ENCODE results near the gene CTDP1.

CTDP1 gene

GRCh38 chr18:79770826-79771225, 91.2 kb downstream of the CTDP1 start:
- H2AFZ ChIP-seq (ENCODE audit: low read length), result no peak overlapping the region
- no peaks in the 10 kb centered on the region for H3K4me1 ChIP-seq (ENCODE audit: insufficient read depth, low read length, poor library complexity, severe bottlenecking)

GRCh38 chr18:79771446-79772107, 92.0 kb downstream of the CTDP1 start:
- no peak overlapping the region for H3K4me2 ChIP-seq (ENCODE audit: low read depth, low read length, poor library complexity, severe bottlenecking)
- no peak overlapping the region for H2AFZ ChIP-seq (ENCODE audit: low read length)
- H3K36me3 ChIP-seq (ENCODE audit: insufficient read depth, low read length), result no peaks in the 10 kb centered on the region
- H3F3A ChIP-seq (ENCODE audit: low read depth), result no peaks in the 10 kb centered on the region
- no peaks in the 10 kb centered on the region for H3K4me1 ChIP-seq (ENCODE audit: insufficient read depth, low read length, poor library complexity, severe bottlenecking)
- no peak overlapping the region for H3K4me3 ChIP-seq (ENCODE audit: low read length, poor library complexity, severe bottlenecking)
- no peak overlapping the region for H3K9ac ChIP-seq (ENCODE audit: low read depth, low read length, poor library complexity, severe bottlenecking)
- peaks cover 45% of the 10 kb centered on the region; the same call in 1 of the 2 replicates for H3K9me3 ChIP-seq (ENCODE audit: insufficient read depth, low read depth, low read length)
- no peaks in the 10 kb centered on the region for H3K9me2 ChIP-seq (replicated peaks; ENCODE audit: low read depth, low read length)
- no peaks in the 10 kb centered on the region for H3K79me2 ChIP-seq (ENCODE audit: insufficient read depth, low read length)
- TF ChIP-seq CTCF (conservative IDR thresholded peaks at IDR 0.05; ENCODE audit: low read length) (no peak), EZH2phosphoT487 (IDR thresholded peaks at IDR 0.05; ENCODE audit: borderline replicate concordance) (no peak)
- H4K20me1 ChIP-seq (ENCODE audit: insufficient read depth, low read length, poor library complexity, severe bottlenecking), result no peaks in the 10 kb centered on the region
- H3K27me3 ChIP-seq (ENCODE audit: insufficient read depth, low read length, poor library complexity, severe bottlenecking), result no peaks in the 10 kb centered on the region

More at GRCh38 chr18:79770826-79771225, 91.2 kb downstream of the CTDP1 start:
- H3K4me3 ChIP-seq (ENCODE audit: low read length, poor library complexity, severe bottlenecking), result no peak overlapping the region
- no peaks in the 10 kb centered on the region for H3K9me2 ChIP-seq (replicated peaks; ENCODE audit: low read depth, low read length)
- no peaks in the 10 kb centered on the region for H3K79me2 ChIP-seq (ENCODE audit: insufficient read depth, low read length)
- no peaks in the 10 kb centered on the region for H3F3A ChIP-seq (ENCODE audit: low read depth)
- no peak for TF ChIP-seq CTCF (conservative IDR thresholded peaks at IDR 0.05; ENCODE audit: low read length)
- H3K9me3 ChIP-seq (ENCODE audit: insufficient read depth, low read depth, low read length), result peaks cover 43% of the 10 kb centered on the region; the same call in 1 of the 2 replicates
- H3K9ac ChIP-seq (ENCODE audit: low read depth, low read length, poor library complexity, severe bottlenecking), result no peak overlapping the region
- H3K4me2 ChIP-seq (ENCODE audit: low read depth, low read length, poor library complexity, severe bottlenecking), result no peak overlapping the region
- H3K36me3 ChIP-seq (ENCODE audit: insufficient read depth, low read length), result no peaks in the 10 kb centered on the region
- H4K20me1 ChIP-seq (ENCODE audit: insufficient read depth, low read length, poor library complexity, severe bottlenecking), result no peaks in the 10 kb centered on the region
- no peaks in the 10 kb centered on the region for H3K27me3 ChIP-seq (ENCODE audit: insufficient read depth, low read length, poor library complexity, severe bottlenecking)

DNA sequence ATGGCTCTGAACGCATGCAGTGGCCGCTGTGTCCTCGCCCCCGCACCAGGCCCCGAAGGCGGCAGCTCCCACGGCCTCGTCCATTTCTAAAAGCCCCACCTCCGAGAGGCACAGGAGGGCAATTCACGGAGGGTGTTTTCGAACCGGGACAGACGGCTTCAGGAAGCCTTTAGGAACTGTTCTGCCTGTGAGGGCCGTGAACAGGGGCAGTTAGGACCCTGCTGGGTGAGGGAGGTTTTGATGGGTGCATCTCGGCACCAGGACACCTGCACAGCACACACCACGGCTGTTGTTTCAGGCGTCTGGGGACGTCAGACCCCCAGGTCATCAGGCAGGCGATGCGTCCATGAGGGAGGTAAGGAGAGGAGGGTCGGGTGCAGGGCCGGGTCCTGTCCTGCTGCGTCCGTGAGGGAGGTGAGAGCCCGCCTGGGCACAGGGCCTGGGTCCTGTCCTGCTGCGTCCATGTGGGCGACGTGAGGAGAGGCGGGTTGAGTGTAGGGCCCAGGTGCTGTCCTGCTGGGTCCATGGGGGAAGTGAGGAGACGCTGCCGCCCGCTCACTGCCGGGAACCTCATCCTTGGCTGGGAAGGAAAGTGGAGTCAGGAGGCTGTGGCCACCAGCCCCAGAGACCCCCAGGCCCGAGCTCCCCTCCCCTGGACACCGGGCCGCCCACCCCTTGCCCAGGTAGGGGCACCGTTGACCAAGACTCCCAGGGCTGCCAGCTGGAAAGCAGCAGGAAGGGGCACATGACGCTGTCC, 92.7 kb downstream of the CTDP1 start:
- no peak overlapping the region for H3K9ac ChIP-seq (ENCODE audit: low read depth, low read length, poor library complexity, severe bottlenecking)
- H3K4me3 ChIP-seq (ENCODE audit: low read length, poor library complexity, severe bottlenecking), result no peak overlapping the region
- TF ChIP-seq EZH2phosphoT487 (IDR thresholded peaks at IDR 0.05; ENCODE audit: borderline replicate concordance) (no peak), CTCF (conservative IDR thresholded peaks at IDR 0.05; ENCODE audit: low read length) (no peak)
- no peaks in the 10 kb centered on the region for H3K36me3 ChIP-seq (ENCODE audit: insufficient read depth, low read length)
- no peaks in the 10 kb centered on the region for H4K20me1 ChIP-seq (ENCODE audit: insufficient read depth, low read length, poor library complexity, severe bottlenecking)
- H3K27me3 ChIP-seq (ENCODE audit: insufficient read depth, low read length, poor library complexity, severe bottlenecking), result no peaks in the 10 kb centered on the region
- no peaks in the 10 kb centered on the region for H3K9me2 ChIP-seq (replicated peaks; ENCODE audit: low read depth, low read length)
- H3F3A ChIP-seq (ENCODE audit: low read depth), result no peaks in the 10 kb centered on the region
- no peaks in the 10 kb centered on the region for H3K4me1 ChIP-seq (ENCODE audit: insufficient read depth, low read length, poor library complexity, severe bottlenecking)
- H2AFZ ChIP-seq (ENCODE audit: low read length), result no peak overlapping the region
- H3K4me2 ChIP-seq (ENCODE audit: low read depth, low read length, poor library complexity, severe bottlenecking), result no peak overlapping the region
- H3K79me2 ChIP-seq (ENCODE audit: insufficient read depth, low read length), result no peaks in the 10 kb centered on the region
- peaks cover 51% of the 10 kb centered on the region; the same call in 1 of the 2 replicates for H3K9me3 ChIP-seq (ENCODE audit: insufficient read depth, low read depth, low read length)

All from Loucy (cell line).